ENCODE data around the gene ZNF674. TPM values are rescaled to one million over a fixed set of nuclear protein-coding genes. Genes with fewer than 3 reads are reported as not detected.

Gene ZNF674
- total and polyA plus RNA-seq, 9 of the 15 experiments (the other 6 are each of a cell fraction or from before 2014, with no cell fraction given): 1.2 to 4.7 (median 2.6) TPM

DNA sequence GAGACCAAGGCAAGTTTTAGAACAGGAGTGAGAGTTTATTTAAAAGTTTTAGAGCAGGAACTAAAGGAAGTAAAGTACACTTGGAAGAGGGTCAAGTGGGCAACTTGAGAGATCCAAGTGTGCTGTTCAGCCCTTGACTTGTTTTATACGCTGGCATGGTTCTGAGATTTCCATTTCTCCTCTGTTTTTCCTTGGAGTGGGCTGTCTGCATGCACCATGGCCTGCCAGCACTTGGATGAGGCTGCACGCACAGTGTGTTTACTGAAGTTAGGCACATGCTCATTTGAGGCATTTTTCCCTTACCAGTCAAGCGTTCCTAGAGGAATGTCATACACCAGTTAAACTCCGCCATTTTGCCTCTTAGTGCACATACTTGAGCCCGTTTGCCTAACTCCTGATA, 8.7 kb upstream of the ZNF674 start:
- 44% methylated on average over 5 of the region's 5 CpGs for WGBS (ENCODE audit: insufficient coverage, low coverage, missing lambda C conversion rate)
- Histone ChIP-seq H2AFZ (ENCODE audit: low read depth, low read length) (no peak overlapping the region), H3K4me1 (replicated peaks in 1 of 2; ENCODE audit: control insufficient read depth in 2 of 2, insufficient read depth in 2 of 2, low read length in 2 of 2) (no peaks in the 10 kb centered on the region; a peak in 1 of 5 replicates), H3K79me2 (ENCODE audit: control insufficient read depth, insufficient read depth, low read length) (no peaks in the 10 kb centered on the region), H3K27ac (ENCODE audit: extremely low read depth, low read depth, low read length) (no peak overlapping the region), H3K4me3 (no peak overlapping the region), H3K27me3 (ENCODE audit: control insufficient read depth in 2 of 2, insufficient read depth in 2 of 2, low read length in 2 of 2) (no peaks in the 10 kb centered on the region), H3K36me3 (ENCODE audit: control insufficient read depth, insufficient read depth, low read length) (no peaks in the 10 kb centered on the region), H3K4me2 (ENCODE audit: insufficient read depth, low read length) (no peak overlapping the region), H3K9ac (ENCODE audit: insufficient read depth in 1 of 2, low read depth in 2 of 2, low read length in 2 of 2) (no peak overlapping the region), H3K9me1 (ENCODE audit: control insufficient read depth, insufficient read depth, low read length) (no peaks in the 10 kb centered on the region), H3K9me3 (replicated peaks; ENCODE audit: control insufficient read depth, insufficient read depth, low read depth, low read length) (no peaks in the 10 kb centered on the region), H4K20me1 (replicated peaks; ENCODE audit: control insufficient read depth, insufficient read depth, low read length) (no peaks in the 10 kb centered on the region)
- DNase-seq (ENCODE audit: extremely low read depth in 1 of 4, low spot score in 3 of 4): no peak
- TF ChIP-seq ILF3 (IDR thresholded peaks at IDR 0.05; ENCODE audit: borderline replicate concordance) (no peak), NFIX (CRISPR knock-in tag; IDR thresholded peaks at IDR 0.05; ENCODE audit: low read depth) (no peak), ILK (tag; IDR thresholded peaks at IDR 0.05; ENCODE audit: borderline replicate concordance, low read depth) (no peak), THRAP3 (IDR thresholded peaks at IDR 0.05; ENCODE audit: borderline replicate concordance) (no peak), ZSCAN29 (IDR thresholded peaks at IDR 0.05) (no peak), POLR2AphosphoS2 (IDR thresholded peaks at IDR 0.05; ENCODE audit: low read length) (no peak)
- TF ChIP-seq, protein P1, sequence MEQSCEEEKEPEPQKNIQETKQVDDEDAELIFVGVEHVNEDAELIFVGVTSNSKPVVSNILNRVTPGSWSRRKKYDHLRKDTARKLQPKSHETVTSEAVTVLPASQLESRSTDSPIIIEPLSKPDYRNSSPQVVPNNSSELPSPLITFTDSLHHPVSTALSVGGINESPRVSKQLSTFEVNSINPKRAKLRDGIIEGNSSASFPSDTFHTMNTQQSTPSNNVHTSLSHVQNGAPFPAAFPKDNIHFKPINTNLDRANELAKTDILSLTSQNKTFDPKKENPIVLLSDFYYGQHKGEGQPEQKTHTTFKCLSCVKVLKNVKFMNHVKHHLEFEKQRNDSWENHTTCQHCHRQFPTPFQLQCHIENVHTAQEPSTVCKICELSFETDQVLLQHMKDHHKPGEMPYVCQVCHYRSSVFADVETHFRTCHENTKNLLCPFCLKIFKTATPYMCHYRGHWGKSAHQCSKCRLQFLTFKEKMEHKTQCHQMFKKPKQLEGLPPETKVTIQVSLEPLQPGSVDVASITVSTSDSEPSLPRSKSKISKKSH (CRISPR knock-in tag; IDR thresholded peaks at IDR 0.05): no peak
- TF ChIP-seq, protein P2, sequence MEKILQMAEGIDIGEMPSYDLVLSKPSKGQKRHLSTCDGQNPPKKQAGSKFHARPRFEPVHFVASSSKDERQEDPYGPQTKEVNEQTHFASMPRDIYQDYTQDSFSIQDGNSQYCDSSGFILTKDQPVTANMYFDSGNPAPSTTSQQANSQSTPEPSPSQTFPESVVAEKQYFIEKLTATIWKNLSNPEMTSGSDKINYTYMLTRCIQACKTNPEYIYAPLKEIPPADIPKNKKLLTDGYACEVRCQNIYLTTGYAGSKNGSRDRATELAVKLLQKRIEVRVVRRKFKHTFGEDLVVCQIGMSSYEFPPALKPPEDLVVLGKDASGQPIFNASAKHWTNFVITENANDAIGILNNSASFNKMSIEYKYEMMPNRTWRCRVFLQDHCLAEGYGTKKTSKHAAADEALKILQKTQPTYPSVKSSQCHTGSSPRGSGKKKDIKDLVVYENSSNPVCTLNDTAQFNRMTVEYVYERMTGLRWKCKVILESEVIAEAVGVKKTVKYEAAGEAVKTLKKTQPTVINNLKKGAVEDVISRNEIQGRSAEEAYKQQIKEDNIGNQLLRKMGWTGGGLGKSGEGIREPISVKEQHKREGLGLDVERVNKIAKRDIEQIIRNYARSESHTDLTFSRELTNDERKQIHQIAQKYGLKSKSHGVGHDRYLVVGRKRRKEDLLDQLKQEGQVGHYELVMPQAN (IDR thresholded peaks at IDR 0.05; ENCODE audit: borderline replicate concordance): no peak
- intact Hi-C loops (cut with micrococcal nuclease) (no loop called here), in situ Hi-C loops (cut with MboI) (no loop called here)
- ATAC-seq: no peak
- ChIA-PET CTCF (ENCODE audit: low intra/inter-chr PET ratio) (no interaction called here), POLR2A (no interaction called here)
- FAIRE-seq: no peak
- BruUV-seq (replicated peaks): no TSS peak

All from K562 (cell line).